GM12891 (cell line): ENCODE measurements around the gene ANO3.

Source experiments
- POLR2A ChIP-seq: IDR thresholded peaks from 2 replicates; pipeline ENCODE4 v1.6.1; 2011; ENCODE audit warnings: low read depth, low read length, control low read depth
- POLR2AphosphoS5 ChIP-seq: IDR thresholded peaks from 2 replicates; pipeline ENCODE4 v1.6.1; 2011; ENCODE audit warnings: low read depth, low read length, control low read depth
- TAF1 ChIP-seq: IDR thresholded peaks from 2 replicates; pipeline ENCODE4 v1.6.1; 2011; ENCODE audit warnings: low read depth, low read length, control low read depth

DNA sequence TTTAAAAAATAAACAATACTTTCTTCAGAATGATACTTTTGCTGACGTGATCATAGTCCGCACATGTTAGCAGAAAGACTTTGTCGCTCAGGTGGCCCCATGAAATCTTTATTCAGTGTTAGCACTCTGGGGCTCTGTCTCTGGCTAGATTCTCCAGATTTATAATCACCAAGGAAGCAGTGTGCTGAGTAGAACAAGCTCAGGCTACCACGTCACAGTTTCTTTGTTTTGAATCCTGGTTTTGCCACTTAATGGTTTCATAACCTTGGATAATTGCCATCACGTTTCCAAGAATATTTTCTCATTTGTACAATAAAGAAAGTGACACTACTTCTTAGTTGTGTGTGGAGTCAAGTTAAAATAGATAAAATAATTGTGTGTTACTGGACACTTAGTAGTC, 244.0 kb downstream of the ANO3 start:
- TF ChIP-seq POLR2AphosphoS5 (no peak), POLR2A (no peak), TAF1 (no peak)
